HL-60 (cell line): Measurements from ENCODE around the gene TRIOBP.

Experiments used
- DNase-seq, 2 experiments: peaks; one replicate each; pipeline ENCODE4 v3.0.0-alpha.2; 2010 to 2020; ENCODE audit warnings: low read depth in 1 of 2, low spot score in 1 of 2
- H3K27ac ChIP-seq: fragments of 250-450 bp; sonication (Bioruptor Pico); replicated peaks from 2 replicates; pipeline ENCODE4 v1.5.1; 2020; ENCODE audit warnings: mild to moderate bottlenecking, moderate library complexity
- H3K27me3 ChIP-seq: fragments of 250-450 bp; sonication (Bioruptor Pico); 2 replicates; pipeline ENCODE4 v1.5.1; 2021; ENCODE audit warnings: mild to moderate bottlenecking, moderate library complexity; ENCODE audit not compliant: insufficient read depth, poor library complexity, severe bottlenecking
- H3K4me3 ChIP-seq: replicated peaks from 2 replicates; pipeline ENCODE4 v1.5.1; 2011; ENCODE audit warnings: mild to moderate bottlenecking, control low read depth, low read length; ENCODE audit not compliant: insufficient read depth
- CTCF ChIP-seq: IDR thresholded peaks from one replicate; pipeline ENCODE4 v1.5.1; 2011; ENCODE audit warnings: low read length, control low read depth, inconsistent platforms; ENCODE audit not compliant: insufficient read depth
- GABPA ChIP-seq: IDR thresholded peaks from 2 replicates; pipeline ENCODE4 v1.6.1; 2012; ENCODE audit warnings: low read depth
- POLR2AphosphoS5 ChIP-seq: IDR thresholded peaks from 2 replicates; pipeline ENCODE4 v1.6.1; 2012; ENCODE audit warnings: low read depth
- SPI1 ChIP-seq: IDR thresholded peaks from 2 replicates; pipeline ENCODE4 v1.6.1; 2012; ENCODE audit warnings: low read depth, mild to moderate bottlenecking, borderline replicate concordance
- TF ChIP-seq, protein P1 (sequence below): IDR thresholded peaks from 2 replicates; pipeline ENCODE4 v1.6.1; 2012; ENCODE audit warnings: low read depth; ENCODE audit not compliant: insufficient replicate concordance

Gene TRIOBP

GRCh38 chr22:37749831-37750595, 53.2 kb downstream of the TRIOBP start:
- H3K27ac ChIP-seq, result no peak overlapping the region
- DNase-seq, result no peak

DNA sequence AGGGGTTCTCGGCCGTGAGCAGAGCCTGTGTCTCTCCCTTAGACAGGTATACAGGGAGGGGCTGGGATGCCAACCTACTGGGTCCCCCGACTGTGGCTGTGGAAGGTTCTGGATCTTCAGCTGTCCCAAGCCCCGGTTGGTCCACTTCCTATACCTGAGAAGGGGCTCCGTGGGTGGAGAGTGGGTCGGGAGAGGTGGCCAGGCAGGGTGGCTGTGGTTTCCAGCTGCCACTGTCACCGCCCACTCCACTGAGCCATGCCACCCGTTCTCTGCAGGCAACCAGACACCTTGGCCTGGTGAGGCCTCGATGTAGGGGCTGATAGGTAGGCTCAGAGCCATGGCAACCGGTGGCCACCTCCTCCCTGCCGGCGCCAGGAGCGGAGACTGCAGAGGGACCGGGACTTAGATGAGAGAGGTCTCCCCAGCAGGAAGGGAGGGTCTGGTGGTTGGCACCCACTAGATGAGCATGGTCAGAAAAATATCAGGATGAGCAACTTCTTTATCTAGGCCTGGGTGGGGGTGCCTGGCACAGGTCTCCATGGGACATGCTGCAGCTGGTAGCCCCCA, 53.8 kb downstream of the TRIOBP start:
- no peak for DNase-seq
- Histone ChIP-seq H3K27ac (no peak overlapping the region), H3K27me3 (no peaks in the 10 kb centered on the region), H3K4me3 (no peak overlapping the region)
- TF ChIP-seq POLR2AphosphoS5 (0 out of 2 replicates have a peak, but pooled peaks have one; percentile 8), SPI1 (no peak)

More at GRCh38 chr22:37749831-37750595, 53.2 kb downstream of the TRIOBP start:
- H3K27me3 ChIP-seq, result no peaks in the 10 kb centered on the region
- H3K4me3 ChIP-seq, result no peak overlapping the region
- TF ChIP-seq CTCF (no peak), POLR2AphosphoS5 (no peak), GABPA (no peak), SPI1 (no peak)
- TF ChIP-seq, protein P1, sequence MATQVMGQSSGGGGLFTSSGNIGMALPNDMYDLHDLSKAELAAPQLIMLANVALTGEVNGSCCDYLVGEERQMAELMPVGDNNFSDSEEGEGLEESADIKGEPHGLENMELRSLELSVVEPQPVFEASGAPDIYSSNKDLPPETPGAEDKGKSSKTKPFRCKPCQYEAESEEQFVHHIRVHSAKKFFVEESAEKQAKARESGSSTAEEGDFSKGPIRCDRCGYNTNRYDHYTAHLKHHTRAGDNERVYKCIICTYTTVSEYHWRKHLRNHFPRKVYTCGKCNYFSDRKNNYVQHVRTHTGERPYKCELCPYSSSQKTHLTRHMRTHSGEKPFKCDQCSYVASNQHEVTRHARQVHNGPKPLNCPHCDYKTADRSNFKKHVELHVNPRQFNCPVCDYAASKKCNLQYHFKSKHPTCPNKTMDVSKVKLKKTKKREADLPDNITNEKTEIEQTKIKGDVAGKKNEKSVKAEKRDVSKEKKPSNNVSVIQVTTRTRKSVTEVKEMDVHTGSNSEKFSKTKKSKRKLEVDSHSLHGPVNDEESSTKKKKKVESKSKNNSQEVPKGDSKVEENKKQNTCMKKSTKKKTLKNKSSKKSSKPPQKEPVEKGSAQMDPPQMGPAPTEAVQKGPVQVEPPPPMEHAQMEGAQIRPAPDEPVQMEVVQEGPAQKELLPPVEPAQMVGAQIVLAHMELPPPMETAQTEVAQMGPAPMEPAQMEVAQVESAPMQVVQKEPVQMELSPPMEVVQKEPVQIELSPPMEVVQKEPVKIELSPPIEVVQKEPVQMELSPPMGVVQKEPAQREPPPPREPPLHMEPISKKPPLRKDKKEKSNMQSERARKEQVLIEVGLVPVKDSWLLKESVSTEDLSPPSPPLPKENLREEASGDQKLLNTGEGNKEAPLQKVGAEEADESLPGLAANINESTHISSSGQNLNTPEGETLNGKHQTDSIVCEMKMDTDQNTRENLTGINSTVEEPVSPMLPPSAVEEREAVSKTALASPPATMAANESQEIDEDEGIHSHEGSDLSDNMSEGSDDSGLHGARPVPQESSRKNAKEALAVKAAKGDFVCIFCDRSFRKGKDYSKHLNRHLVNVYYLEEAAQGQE, result no peak

DNA sequence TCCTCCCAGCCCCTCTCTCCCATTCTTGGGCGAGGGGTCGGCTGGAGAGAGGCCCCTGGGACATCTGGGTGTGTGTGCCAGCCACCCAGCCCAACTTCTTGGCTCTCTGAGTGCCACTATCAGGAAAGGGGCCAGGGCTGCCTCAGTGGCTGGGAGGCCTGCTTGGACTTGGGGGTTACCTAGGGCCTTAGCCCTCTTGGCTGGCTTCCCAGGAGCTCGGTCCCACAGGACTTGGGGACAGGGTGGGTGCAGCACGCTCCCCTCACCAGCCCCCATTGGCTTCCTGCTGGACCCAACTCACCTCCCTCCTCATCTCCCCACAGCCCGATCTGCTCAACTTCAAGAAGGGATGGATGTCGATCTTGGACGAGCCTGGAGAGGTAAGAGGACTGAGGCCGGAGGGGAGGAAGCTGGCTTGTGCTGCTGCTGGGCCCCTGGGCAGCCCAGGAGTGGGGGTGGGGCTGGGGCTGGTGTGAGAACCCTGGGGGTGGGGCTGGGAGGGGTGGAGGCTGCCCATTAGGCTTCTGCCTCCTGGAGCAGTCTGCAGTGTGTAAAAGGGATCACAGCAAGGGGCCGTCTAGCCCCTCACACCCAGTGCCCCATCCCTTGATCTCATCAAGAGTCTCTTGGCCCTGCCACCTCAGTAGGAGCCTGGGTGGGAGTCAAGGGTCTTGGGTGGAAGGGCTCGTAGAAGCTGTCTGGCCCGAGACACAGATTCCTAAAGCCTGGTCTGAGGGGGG, 54.8 kb downstream of the TRIOBP start:
- TF ChIP-seq, protein P1, result no peak
- TF ChIP-seq CTCF, result no peak
- no peak for TF ChIP-seq GABPA
- no peak for TF ChIP-seq SPI1
- no peak for TF ChIP-seq POLR2AphosphoS5
- Histone ChIP-seq H3K4me3 (no peak overlapping the region), H3K27ac (no peak overlapping the region), H3K27me3 (no peaks in the 10 kb centered on the region)
- no peak for DNase-seq
